GM10248 (cell line): ENCODE results near the gene C22orf42.

Experiments used
- CTCF ChIA-PET: fragments of 300-600 bp; sonication (Branson Sonifier 250); formaldehyde crosslinking; extraction: SDS; loops from one replicate; lab custom pipeline; 2021; ENCODE audit warnings: antibody characterized with exemption; lab: Yijun Ruan, JAX
- POLR2A ChIA-PET: fragments of 350-650 bp; sonication (Branson Sonifier 250); formaldehyde crosslinking; extraction: SDS; loops from one replicate; lab custom pipeline; 2020; ENCODE audit warnings: antibody characterized with exemption; lab: Yijun Ruan, JAX
- DNase-seq: peaks from one replicate; pipeline ENCODE4 v3.0.0; 2012; ENCODE audit errors: extremely low spot score
- CTCF ChIP-seq: IDR thresholded peaks from 2 replicates; pipeline ENCODE4 v1.5.1; 2012; ENCODE audit warnings: mild to moderate bottlenecking, low read depth; ENCODE audit errors: extremely low read depth, missing control alignments, control extremely low read depth

Gene C22orf42

GRCh38 chr22:32158712-32159533 is at the start of gene C22orf42:
Gene C22orf42, minus strand, starts transcription at chr22:32159303. Its CDS starts 88 bp downstream, at chr22:32159215.
- no peak for DNase-seq
- TF ChIP-seq CTCF: no peak
- ChIA-PET POLR2A (no interaction called here), CTCF (no interaction called here)

- no peak for DNase-seq
- no peak for TF ChIP-seq CTCF
- POLR2A ChIA-PET: no interaction called here
- CTCF ChIA-PET: no interaction called here
These were observed 49.6 kb upstream of the C22orf42 start for GRCh38 chr22:32208681-32209080.

- POLR2A ChIA-PET: no interaction called here
These were observed 48.9 kb upstream of the C22orf42 start for GRCh38 chr22:32207971-32208480.

GRCh38 chr22:32206774-32207758 is 48.0 kb upstream of the C22orf42 start:
- DNase-seq: no peak
- peak; percentile 74 for TF ChIP-seq CTCF
- ChIA-PET CTCF (interaction anchor here (1.0 to 1.4 kb wide), 2 partner anchors 8 to 230 kb away, joined by 3 read pairs; no protein-coding TSS in a partner anchor), POLR2A (no interaction called here)

More at GRCh38 chr22:32207971-32208480, 48.9 kb upstream of the C22orf42 start:
- TF ChIP-seq CTCF: no peak
- CTCF ChIA-PET: interaction anchor here (0.7 to 1.4 kb wide), 3 partner anchors 9 to 231 kb away, joined by 3 read pairs; no protein-coding TSS in a partner anchor
- DNase-seq: no peak

GRCh38 chr22:32205974-32206773 is 47.1 kb upstream of the C22orf42 start:
- CTCF ChIA-PET: no interaction called here

More at GRCh38 chr22:32205974-32206773, 47.1 kb upstream of the C22orf42 start:
- no peak for DNase-seq
- no peak for TF ChIP-seq CTCF
- POLR2A ChIA-PET: no interaction called here
